Measurements from ENCODE around the gene LGR6. TPM values are rescaled to one million over a fixed set of nuclear protein-coding genes. Genes with fewer than 3 reads are reported as not detected.

Gene LGR6
- polyA plus RNA-seq, 1 experiment, result not detected

GRCh38 chr1:202250982-202251381 lies 57.4 kb downstream of the LGR6 start:
- peaks cover 40% of the 10 kb centered on the region for H3K27me3 ChIP-seq (ENCODE audit: control insufficient read depth, insufficient read depth, low read length)
- DNase-seq (ENCODE audit: low read depth), result no peak
- ChIA-PET POLR2A (no interaction called here), CTCF (interaction anchor here (1.0 to 2.9 kb wide), 2 partner anchors 10 to 14 kb away, joined by 5 to 9 read pairs; no protein-coding TSS in a partner anchor)
- no peak overlapping the region for H3K4me3 ChIP-seq (ENCODE audit: low read depth, low read length)
- H3K36me3 ChIP-seq (ENCODE audit: control insufficient read depth, insufficient read depth, low read length), result no peaks in the 10 kb centered on the region
- no peak for TF ChIP-seq CTCF (IDR thresholded peaks at IDR 0.05; ENCODE audit: insufficient read depth, low read depth, low read length)

GRCh38 chr1:202251424-202252256 lies 58.0 kb downstream of the LGR6 start:
- Histone ChIP-seq H3K27me3 (ENCODE audit: control insufficient read depth, insufficient read depth, low read length) (peaks cover 40% of the 10 kb centered on the region), H3K36me3 (ENCODE audit: control insufficient read depth, insufficient read depth, low read length) (no peaks in the 10 kb centered on the region), H3K4me3 (ENCODE audit: low read depth, low read length) (no peak overlapping the region)
- POLR2A ChIA-PET, result no interaction called here
- no peak for DNase-seq (ENCODE audit: low read depth)
- CTCF ChIA-PET, result interaction anchor here (1.0 to 2.9 kb wide), 2 partner anchors 14 to 35 kb away, joined by 3 to 9 read pairs; no protein-coding TSS in a partner anchor
- no peak for TF ChIP-seq CTCF (IDR thresholded peaks at IDR 0.05; ENCODE audit: insufficient read depth, low read depth, low read length)

GRCh38 chr1:202252271-202252670 lies 58.7 kb downstream of the LGR6 start:
- no peak for DNase-seq (ENCODE audit: low read depth)
- ChIA-PET CTCF (interaction anchor here (1.0 kb wide), 1 partner anchor 35 kb away, joined by 3 read pairs; no protein-coding TSS in a partner anchor), POLR2A (no interaction called here)
- Histone ChIP-seq H3K4me3 (ENCODE audit: low read depth, low read length) (no peak overlapping the region), H3K36me3 (ENCODE audit: control insufficient read depth, insufficient read depth, low read length) (no peaks in the 10 kb centered on the region), H3K27me3 (ENCODE audit: control insufficient read depth, insufficient read depth, low read length) (peaks cover 39% of the 10 kb centered on the region)
- no peak for TF ChIP-seq CTCF (IDR thresholded peaks at IDR 0.05; ENCODE audit: insufficient read depth, low read depth, low read length)

- POLR2A ChIA-PET, result no interaction called here
- TF ChIP-seq CTCF (IDR thresholded peaks at IDR 0.05; ENCODE audit: insufficient read depth, low read depth, low read length), result no peak
- no peaks in the 10 kb centered on the region for H3K36me3 ChIP-seq (ENCODE audit: control insufficient read depth, insufficient read depth, low read length)
- H3K27me3 ChIP-seq (ENCODE audit: control insufficient read depth, insufficient read depth, low read length), result peaks cover 17% of the 10 kb centered on the region
- H3K4me3 ChIP-seq (ENCODE audit: low read depth, low read length), result no peak overlapping the region
- CTCF ChIA-PET, result interaction anchor here (0.9 to 2.0 kb wide), 4 partner anchors 10 to 62 kb away, joined by 3 to 7 read pairs (median 4); partner anchors contain the start of gene LGR6
- DNase-seq (ENCODE audit: low read depth), result no peak
These were observed 61.1 kb downstream of the LGR6 start for GRCh38 chr1:202254454-202255252.

- no peak for TF ChIP-seq CTCF (IDR thresholded peaks at IDR 0.05; ENCODE audit: insufficient read depth, low read depth, low read length)
- H3K36me3 ChIP-seq (ENCODE audit: control insufficient read depth, insufficient read depth, low read length), result no peaks in the 10 kb centered on the region
- H3K4me3 ChIP-seq (ENCODE audit: low read depth, low read length), result no peak overlapping the region
- peaks cover 14% of the 10 kb centered on the region for H3K27me3 ChIP-seq (ENCODE audit: control insufficient read depth, insufficient read depth, low read length)
- DNase-seq (ENCODE audit: low read depth), result no peak
- ChIA-PET POLR2A (no interaction called here), CTCF (interaction anchor here (1.0 to 2.0 kb wide), 4 partner anchors 11 to 62 kb away, joined by 4 to 7 read pairs (median 4); partner anchors contain the start of gene LGR6)
These were observed 61.7 kb downstream of the LGR6 start for GRCh38 chr1:202255343-202255742.

Measured in BJ (cell line).